ENCODE results near the gene NOS1AP.

DNA sequence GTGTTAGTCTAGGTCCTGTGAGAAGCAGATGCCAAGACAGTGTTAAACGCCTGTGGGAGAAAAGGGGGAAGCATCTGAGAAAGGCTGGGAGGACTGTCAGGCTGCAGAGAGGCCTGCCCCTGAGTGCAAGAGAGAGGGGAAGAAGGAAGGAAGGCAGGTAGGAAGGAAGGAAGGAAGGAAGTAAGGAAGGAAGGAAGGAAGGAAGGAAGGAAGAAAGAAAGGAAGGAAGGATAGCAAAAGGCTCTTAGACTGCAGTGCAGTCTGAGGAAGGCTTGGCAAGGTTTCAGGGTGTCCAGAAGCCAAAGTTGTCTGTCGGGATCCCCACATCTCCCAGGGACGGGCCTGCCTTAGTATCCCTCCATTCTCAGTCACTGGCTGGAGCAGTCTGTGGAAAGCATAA lies 224.5 kb downstream of the NOS1AP start:
- TF ChIP-seq POLR2AphosphoS5 (IDR thresholded peaks at IDR 0.05) (no peak), EP300 (IDR thresholded peaks at IDR 0.05) (no peak), POLR2A (IDR thresholded peaks at IDR 0.05; ENCODE audit: low read depth) (no peak)
- TF ChIP-seq, protein P1, sequence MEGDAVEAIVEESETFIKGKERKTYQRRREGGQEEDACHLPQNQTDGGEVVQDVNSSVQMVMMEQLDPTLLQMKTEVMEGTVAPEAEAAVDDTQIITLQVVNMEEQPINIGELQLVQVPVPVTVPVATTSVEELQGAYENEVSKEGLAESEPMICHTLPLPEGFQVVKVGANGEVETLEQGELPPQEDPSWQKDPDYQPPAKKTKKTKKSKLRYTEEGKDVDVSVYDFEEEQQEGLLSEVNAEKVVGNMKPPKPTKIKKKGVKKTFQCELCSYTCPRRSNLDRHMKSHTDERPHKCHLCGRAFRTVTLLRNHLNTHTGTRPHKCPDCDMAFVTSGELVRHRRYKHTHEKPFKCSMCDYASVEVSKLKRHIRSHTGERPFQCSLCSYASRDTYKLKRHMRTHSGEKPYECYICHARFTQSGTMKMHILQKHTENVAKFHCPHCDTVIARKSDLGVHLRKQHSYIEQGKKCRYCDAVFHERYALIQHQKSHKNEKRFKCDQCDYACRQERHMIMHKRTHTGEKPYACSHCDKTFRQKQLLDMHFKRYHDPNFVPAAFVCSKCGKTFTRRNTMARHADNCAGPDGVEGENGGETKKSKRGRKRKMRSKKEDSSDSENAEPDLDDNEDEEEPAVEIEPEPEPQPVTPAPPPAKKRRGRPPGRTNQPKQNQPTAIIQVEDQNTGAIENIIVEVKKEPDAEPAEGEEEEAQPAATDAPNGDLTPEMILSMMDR (IDR thresholded peaks at IDR 0.05) = no peak

Measured in esophagus muscularis mucosa (tissue), 4 donors.